GM12892 (cell line): ENCODE data around the gene ZNRF3.

Experiments used
- POLR2A ChIP-seq: IDR thresholded peaks from 2 replicates; pipeline ENCODE4 v1.6.1; 2011; ENCODE audit warnings: low read depth, low read length, control low read depth
- TAF1 ChIP-seq: IDR thresholded peaks from 2 replicates; pipeline ENCODE4 v1.6.1; 2011; ENCODE audit warnings: low read depth, mild to moderate bottlenecking, control low read depth, low read length, borderline replicate concordance

DNA sequence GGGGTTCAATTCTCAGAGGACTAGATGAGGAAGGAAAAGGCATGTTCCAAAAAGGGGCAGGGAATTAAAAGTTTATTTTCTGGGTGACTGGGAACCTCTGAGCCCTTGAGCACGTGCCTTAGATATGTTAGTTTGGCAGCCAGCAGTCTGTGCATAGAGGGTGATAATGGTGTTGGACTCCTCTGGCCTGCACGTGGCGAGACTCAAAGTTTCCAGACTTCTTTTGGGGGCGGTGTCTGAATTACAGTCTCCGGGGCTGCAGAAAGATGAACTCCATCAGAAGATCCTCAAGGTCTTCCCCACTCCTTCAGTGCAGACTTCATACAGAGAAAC, 861 bp upstream of the ZNRF3 start:
- TF ChIP-seq TAF1 = no peak
- no peak for TF ChIP-seq POLR2A
